ENCODE data around the gene CHURC1. TPM values are rescaled to one million over a fixed set of nuclear protein-coding genes. Genes with fewer than 3 reads are reported as not detected.

CHURC1 gene
- total RNA-seq, 1 experiment from 2014 or later = 52.4 TPM

- CTCF ChIA-PET = interaction anchor here (0.8 to 4.9 kb wide), 30 partner anchors 10 to 272 kb away, joined by 3 to 204 read pairs (median 7); partner anchors contain the start of genes FNTB and SPTB
- Mint-ChIP-seq H3K4me1 (no peaks in the 10 kb centered on the region), H3K36me3 (no peaks in the 10 kb centered on the region), H3K27ac (no peak overlapping the region), H3K9me3 (no peaks in the 10 kb centered on the region), H3K4me3 (no peak overlapping the region), H3K27me3 (ENCODE audit: low read depth) (peaks cover under 1% of the 10 kb centered on the region; the same call in 1 of the 2 replicates)
- POLR2A ChIA-PET = interaction anchor here (0.7 to 1.0 kb wide), 2 partner anchors 39 to 68 kb away, joined by 3 to 4 read pairs; no protein-coding TSS in a partner anchor
- DNase-seq (ENCODE audit: low spot score) (no peak), ATAC-seq (no peak)
- TF ChIP-seq AFF4 (CRISPR knock-in tag; IDR thresholded peaks at IDR 0.05; ENCODE audit: borderline replicate concordance) (no peak), ZNF425 (CRISPR knock-in tag; conservative IDR thresholded peaks at IDR 0.05) (no peak), ZSCAN18 (CRISPR knock-in tag; IDR thresholded peaks at IDR 0.05) (no peak), FOXP4 (CRISPR knock-in tag; IDR thresholded peaks at IDR 0.05) (no peak), SP1 (CRISPR knock-in tag; conservative IDR thresholded peaks at IDR 0.05) (no peak), ZBTB43 (CRISPR knock-in tag; IDR thresholded peaks at IDR 0.05) (no peak), HMGA2 (CRISPR knock-in tag; IDR thresholded peaks at IDR 0.05) (no peak), MXD4 (CRISPR knock-in tag; IDR thresholded peaks at IDR 0.05; ENCODE audit: borderline replicate concordance) (no peak), ZNF396 (CRISPR knock-in tag; IDR thresholded peaks at IDR 0.05; ENCODE audit: borderline replicate concordance) (no peak), E2F4 (CRISPR knock-in tag; IDR thresholded peaks at IDR 0.05; ENCODE audit: borderline replicate concordance, low read depth) (no peak), NFYB (CRISPR knock-in tag; conservative IDR thresholded peaks at IDR 0.05; ENCODE audit: low read depth) (no peak), ATF2 (CRISPR knock-in tag; IDR thresholded peaks at IDR 0.05; ENCODE audit: borderline replicate concordance, low read depth) (no peak), IRF2 (CRISPR knock-in tag; IDR thresholded peaks at IDR 0.05; ENCODE audit: borderline replicate concordance, low read depth) (no peak), USF1 (CRISPR knock-in tag; IDR thresholded peaks at IDR 0.05) (no peak), FOXJ3 (CRISPR knock-in tag; IDR thresholded peaks at IDR 0.05; ENCODE audit: borderline replicate concordance) (no peak), ERG (CRISPR knock-in tag; IDR thresholded peaks at IDR 0.05) (no peak), TCF7 (CRISPR knock-in tag; IDR thresholded peaks at IDR 0.05; ENCODE audit: low read depth) (no peak), NR1H2 (CRISPR knock-in tag; IDR thresholded peaks at IDR 0.05) (no peak)
Observed at GRCh38 chr14:64891173-64891838, 22.9 kb upstream of the CHURC1 start.
